GM23338 (cell line): ENCODE data around the gene MUC22. TPM values are rescaled to one million over a fixed set of nuclear protein-coding genes. Genes with fewer than 3 reads are reported as not detected.

ENCODE experiments used
- ATAC-seq: fragments of 200-7000 bp; cut with Tn5 transposase; 3 replicates; pipeline ENCODE4 v1.9.1; 2020
- DNase-seq: peaks from one replicate; pipeline ENCODE4 v3.0.0-alpha.2; 2015; ENCODE audit warnings: low spot score
- H2AFZ ChIP-seq: fragments of 200-600 bp; sonication (generic); 2 replicates; pipeline ENCODE4 v1.8.0; 2016; ENCODE audit warnings: antibody characterized with exemption, mild to moderate bottlenecking, moderate library complexity
- H3F3A ChIP-seq: fragments of 200-600 bp; sonication (generic); replicated peaks from 2 replicates; pipeline ENCODE4 v1.8.0; 2017; ENCODE audit warnings: antibody characterized with exemption, mixed run types, low read depth
- H3K27ac ChIP-seq: fragments of 200-600 bp; sonication (generic); 2 replicates; pipeline ENCODE4 v1.6.1; 2016; ENCODE audit warnings: low read depth
- H3K27me3 ChIP-seq: fragments of 200-600 bp; sonication (generic); 2 replicates; pipeline ENCODE4 v1.8.0; 2016; ENCODE audit warnings: mild to moderate bottlenecking, mixed run types, moderate library complexity; ENCODE audit not compliant: insufficient read depth
- H3K36me3 ChIP-seq: fragments of 200-600 bp; sonication (generic); 2 replicates; pipeline ENCODE4 v1.8.0; 2016; ENCODE audit warnings: mild to moderate bottlenecking; ENCODE audit not compliant: insufficient read depth
- H3K4me1 ChIP-seq: fragments of 200-600 bp; sonication (generic); 2 replicates; pipeline ENCODE4 v1.8.0; 2016; ENCODE audit warnings: mild to moderate bottlenecking, moderate library complexity; ENCODE audit not compliant: insufficient read depth
- H3K4me2 ChIP-seq: fragments of 200-600 bp; sonication (generic); 2 replicates; pipeline ENCODE4 v1.7.1; 2017; ENCODE audit warnings: mixed run types
- H3K4me3 ChIP-seq: fragments of 200-600 bp; sonication (generic); 2 replicates; pipeline ENCODE4 v1.6.1; 2016; ENCODE audit warnings: mixed run types
- H3K79me2 ChIP-seq: fragments of 200-600 bp; sonication (generic); replicated peaks from 2 replicates; pipeline ENCODE4 v1.8.0; 2017; ENCODE audit warnings: mild to moderate bottlenecking; ENCODE audit not compliant: insufficient read depth
- H3K9me2 ChIP-seq: fragments of 200-600 bp; sonication (generic); 2 replicates; pipeline ENCODE4 v1.8.0; 2017; ENCODE audit not compliant: insufficient read depth
- H4K20me1 ChIP-seq: fragments of 200-600 bp; sonication (generic); replicated peaks from 2 replicates; pipeline ENCODE4 v1.8.0; 2017; ENCODE audit warnings: mild to moderate bottlenecking; ENCODE audit not compliant: insufficient read depth
- H3K27ac Mint-ChIP-seq: 2 replicates; pipeline ENCODE4 v1.8.0; 2020; ENCODE audit warnings: inconsistent platforms, mild to moderate bottlenecking, moderate library complexity, mixed read lengths
- H3K27me3 Mint-ChIP-seq: 3 replicates; pipeline ENCODE4 v1.8.0; 2022; ENCODE audit warnings: low read depth, mild to moderate bottlenecking, moderate library complexity, mixed read lengths, inconsistent platforms; ENCODE audit not compliant: insufficient read depth, poor library complexity
- H3K36me3 Mint-ChIP-seq: 3 replicates; pipeline ENCODE4 v1.8.0; 2021; ENCODE audit warnings: low read depth, mild to moderate bottlenecking, inconsistent platforms, moderate library complexity, mixed read lengths
- H3K4me1 Mint-ChIP-seq: 3 replicates; pipeline ENCODE4 v1.8.0; 2020; ENCODE audit warnings: mild to moderate bottlenecking, inconsistent platforms, mixed read lengths
- H3K4me3 Mint-ChIP-seq: 3 replicates; pipeline ENCODE4 v1.8.0; 2021; ENCODE audit warnings: moderate library complexity, mild to moderate bottlenecking, inconsistent platforms, mixed read lengths
- H3K9me3 Mint-ChIP-seq: 3 replicates; pipeline ENCODE4 v1.8.0; 2020; ENCODE audit warnings: moderate library complexity, mild to moderate bottlenecking, inconsistent platforms, mixed read lengths
- CREB1 ChIP-seq: fragments of 250-450 bp; sonication (Bioruptor Pico); IDR thresholded peaks from 2 replicates; pipeline ENCODE4 v1.5.0; 2020; ENCODE audit warnings: low read depth, mild to moderate bottlenecking, moderate library complexity
- CTCF ChIP-seq, 2 experiments: fragments of 200-600 bp in 1 of 2; sonication (generic) in 1 of 2; conservative IDR thresholded peaks; 2 replicates each; pipeline versions ENCODE4 v1.5.1 to v1.6.1; 2016 to 2017; ENCODE audit warnings: antibody characterized with exemption in 2 of 2, low read depth in 2 of 2, mild to moderate bottlenecking in 2 of 2, moderate library complexity in 1 of 2
- ETS1 ChIP-seq: IDR thresholded peaks from 2 replicates; pipeline ENCODE4 v1.6.1; 2016; ENCODE audit warnings: antibody characterized with exemption
- EZH2phosphoT487 ChIP-seq: fragments of 200-600 bp; sonication (generic); IDR thresholded peaks from one replicate; pipeline ENCODE4 v1.8.1; 2018; ENCODE audit warnings: antibody characterized with exemption; ENCODE audit not compliant: unreplicated experiment
- NANOG ChIP-seq: IDR thresholded peaks from 2 replicates; pipeline ENCODE4 v1.6.1; 2016; ENCODE audit warnings: antibody characterized with exemption, borderline replicate concordance
- POLR2AphosphoS5 ChIP-seq: IDR thresholded peaks from 2 replicates; pipeline ENCODE4 v1.6.1; 2016; ENCODE audit warnings: antibody characterized with exemption, low read depth
- REST ChIP-seq: IDR thresholded peaks from one replicate; pipeline ENCODE4 v1.6.1; 2018; ENCODE audit warnings: antibody characterized with exemption; ENCODE audit not compliant: unreplicated experiment
- ZNF114 ChIP-seq: fragments of 250-450 bp; sonication (Bioruptor Pico); IDR thresholded peaks from 2 replicates; pipeline ENCODE4 v1.5.0; 2020; ENCODE audit warnings: mild to moderate bottlenecking, moderate library complexity
- ZNF331 ChIP-seq: fragments of 250-450 bp; sonication (Bioruptor Pico); IDR thresholded peaks from 2 replicates; pipeline ENCODE4 v1.5.0; 2020; ENCODE audit warnings: low read depth, mild to moderate bottlenecking, moderate library complexity
- polyA plus RNA-seq: library from polyadenylated mRNA; unstranded; fragments of >200 nt; fragmentation: Nextera tagmentation; extraction: Ambion mirVana; gene quantifications from 2 replicates; pipeline ENCODE4 v1.2.1, GENCODE V29; 2016
- total RNA-seq: library from RNA; depleted of rRNA; stranded (reverse); fragments of >200 nt; shearing (Covaris generic); gene quantifications from 2 replicates; pipeline ENCODE4 v1.2.3, GENCODE V29; 2014

The MUC22 gene
- total and polyA plus RNA-seq, 2 experiments from 2014 or later: not detected

- TF ChIP-seq REST: no peak
Observed at GRCh38 chr6:31025595-31025994, 15.3 kb downstream of the MUC22 start (continued).

GRCh38 chr6:31031095-31031494 lies 20.8 kb downstream of the MUC22 start:
- Mint-ChIP-seq H3K27ac (no peak overlapping the region), H3K27me3 (peaks cover 9% of the 10 kb centered on the region), H3K4me3 (no peak overlapping the region), H3K36me3 (peaks cover 3% of the 10 kb centered on the region; the same call in 1 of the 3 replicates), H3K9me3 (peaks cover 32% of the 10 kb centered on the region), H3K4me1 (no peaks in the 10 kb centered on the region)
- Histone ChIP-seq H3K27me3 (no peaks in the 10 kb centered on the region), H2AFZ (no peak overlapping the region), H3K9me2 (peaks cover 5% of the 10 kb centered on the region; the same call in 1 of the 2 replicates), H3K4me1 (no peaks in the 10 kb centered on the region), H3K4me3 (no peak overlapping the region), H4K20me1 (no peaks in the 10 kb centered on the region), H3K79me2 (no peaks in the 10 kb centered on the region), H3K4me2 (no peak overlapping the region), H3F3A (no peaks in the 10 kb centered on the region), H3K27ac (no peak overlapping the region), H3K36me3 (no peaks in the 10 kb centered on the region)
- DNase-seq (no peak), ATAC-seq (no peak)
- TF ChIP-seq REST (no peak), POLR2AphosphoS5 (no peak), ZNF331 (no peak), NANOG (no peak), EZH2phosphoT487 (no peak), ZNF114 (CRISPR knock-in tag) (no peak), ETS1 (no peak), CTCF (conservative IDR thresholded peaks at IDR 0.05; ENCODE audit: low read depth in 2 of 2) (no peak), CREB1 (no peak)
